ENCODE measurements around the gene IMPACT.

The IMPACT gene

GRCh38 chr18:24497031-24497754 lies 70.7 kb downstream of the IMPACT start:
- Histone ChIP-seq H3K4ac (ENCODE audit: low read depth in 1 of 2, low read length in 2 of 2) (no peak overlapping the region), H3K23ac (ENCODE audit: low read length in 2 of 2) (no peak overlapping the region), H2BK5ac (ENCODE audit: low read depth, low read length, poor library complexity, severe bottlenecking) (no peak overlapping the region), H2BK12ac (ENCODE audit: low read length in 2 of 2) (no peak overlapping the region), H3K4me1 (ENCODE audit: control insufficient read depth, insufficient read depth, low read depth, low read length) (peaks cover 3% of the 10 kb centered on the region), H2BK15ac (ENCODE audit: low read depth, poor library complexity, severe bottlenecking) (no peak overlapping the region), H3K27ac (ENCODE audit: low read length, poor library complexity, severe bottlenecking) (no peak overlapping the region), H4K91ac (ENCODE audit: low read length) (no peak overlapping the region), H3K18ac (ENCODE audit: low read depth in 1 of 2, low read length in 2 of 2) (no peak overlapping the region), H3K36me3 (ENCODE audit: control insufficient read depth in 1 of 2, insufficient read depth in 2 of 2, low read depth in 1 of 2, low read length in 2 of 2) (no peaks in the 10 kb centered on the region), H2AFZ (ENCODE audit: low read depth, low read length) (no peak overlapping the region), H3K9me3 (ENCODE audit: control insufficient read depth, low read length) (no peaks in the 10 kb centered on the region), H3K9ac (ENCODE audit: low read length) (peak overlapping the region; percentile 30), H3K14ac (ENCODE audit: low read length in 2 of 2) (no peak overlapping the region), H4K8ac (ENCODE audit: low read length) (no peak overlapping the region), H3K4me3 (ENCODE audit: insufficient read depth in 1 of 2, low read depth in 1 of 2, low read length in 2 of 2) (peak overlapping the region in 1 of 2 experiments; percentile 21), H2BK120ac (ENCODE audit: low read depth, low read length) (no peak overlapping the region), H3K4me2 (ENCODE audit: low read length, poor library complexity, severe bottlenecking) (no peak overlapping the region), H3K79me1 (replicated peaks; ENCODE audit: low read length, poor library complexity, severe bottlenecking) (no peaks in the 10 kb centered on the region), H3K27me3 (ENCODE audit: control insufficient read depth in 1 of 2, insufficient read depth in 1 of 2, low read length in 2 of 2) (peaks cover 0 to 4% of the 10 kb centered on the region in 2 experiments), H2AK5ac (ENCODE audit: low read length, severe bottlenecking) (no peak overlapping the region)
- WGBS: 69% methylated on average over 1 of the region's 1 CpG
- peak; percentile 10 for DNase-seq

GRCh38 chr18:24499814-24500213 lies 73.3 kb downstream of the IMPACT start:
- WGBS: 57% methylated on average over 5 of the region's 5 CpGs
- H2AFZ ChIP-seq (ENCODE audit: low read depth, low read length): no peak overlapping the region
- no peak overlapping the region for H3K4me2 ChIP-seq (ENCODE audit: low read length, poor library complexity, severe bottlenecking)
- H2AK5ac ChIP-seq (ENCODE audit: low read length, severe bottlenecking): no peak overlapping the region
- H4K8ac ChIP-seq (ENCODE audit: low read length): no peak overlapping the region
- H3K4ac ChIP-seq (ENCODE audit: low read depth in 1 of 2, low read length in 2 of 2): no peak overlapping the region
- H3K23ac ChIP-seq (ENCODE audit: low read length in 2 of 2): no peak overlapping the region
- H3K9ac ChIP-seq (ENCODE audit: low read length): no peak overlapping the region
- no peak overlapping the region for H2BK5ac ChIP-seq (ENCODE audit: low read depth, low read length, poor library complexity, severe bottlenecking)
- H3K14ac ChIP-seq (ENCODE audit: low read length in 2 of 2): no peak overlapping the region
- no peak overlapping the region for H2BK15ac ChIP-seq (ENCODE audit: low read depth, poor library complexity, severe bottlenecking)
- H3K18ac ChIP-seq (ENCODE audit: low read depth in 1 of 2, low read length in 2 of 2): no peak overlapping the region
- H2BK120ac ChIP-seq (ENCODE audit: low read depth, low read length): no peak overlapping the region
- no peak overlapping the region for H2BK12ac ChIP-seq (ENCODE audit: low read length in 2 of 2)
- H3K27me3 ChIP-seq (ENCODE audit: control insufficient read depth in 1 of 2, insufficient read depth in 1 of 2, low read length in 2 of 2): peaks cover 0 to 8% of the 10 kb centered on the region in 2 experiments
- no peaks in the 10 kb centered on the region for H3K79me1 ChIP-seq (replicated peaks; ENCODE audit: low read length, poor library complexity, severe bottlenecking)
- no peaks in the 10 kb centered on the region for H3K9me3 ChIP-seq (ENCODE audit: control insufficient read depth, low read length)
- H4K91ac ChIP-seq (ENCODE audit: low read length): no peak overlapping the region
- no peak overlapping the region for H3K27ac ChIP-seq (ENCODE audit: low read length, poor library complexity, severe bottlenecking)
- H3K4me3 ChIP-seq (ENCODE audit: insufficient read depth in 1 of 2, low read depth in 1 of 2, low read length in 2 of 2): no peak overlapping the region
- H3K36me3 ChIP-seq (ENCODE audit: control insufficient read depth in 1 of 2, insufficient read depth in 2 of 2, low read depth in 1 of 2, low read length in 2 of 2): no peaks in the 10 kb centered on the region
- peaks cover 1% of the 10 kb centered on the region for H3K4me1 ChIP-seq (ENCODE audit: control insufficient read depth, insufficient read depth, low read depth, low read length)
- DNase-seq: no peak

DNA sequence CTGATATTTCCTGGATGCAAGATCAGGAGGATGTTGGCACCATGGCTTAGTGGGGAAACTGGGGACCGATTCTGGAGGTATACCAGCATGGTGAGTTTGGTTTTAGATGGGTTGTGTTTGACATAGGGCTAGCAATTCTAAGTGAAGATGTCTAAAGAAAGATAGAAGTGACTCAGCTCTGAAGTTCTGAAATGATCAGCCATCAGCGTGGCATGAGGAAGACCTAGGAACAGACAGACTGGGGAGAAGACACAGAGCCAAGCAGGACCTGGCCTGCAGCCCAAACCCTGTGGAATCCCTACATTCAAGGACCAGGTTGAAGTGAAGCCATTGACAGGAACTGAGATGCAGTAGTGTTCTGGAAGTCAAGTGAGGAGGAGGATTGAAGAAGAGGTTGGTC lies 73.7 kb downstream of the IMPACT start:
- Histone ChIP-seq H3K4me2 (ENCODE audit: low read length, poor library complexity, severe bottlenecking) (no peak overlapping the region), H3K79me1 (replicated peaks; ENCODE audit: low read length, poor library complexity, severe bottlenecking) (no peaks in the 10 kb centered on the region), H3K27ac (ENCODE audit: low read length, poor library complexity, severe bottlenecking) (no peak overlapping the region), H3K23ac (ENCODE audit: low read length in 2 of 2) (no peak overlapping the region), H3K4me1 (ENCODE audit: control insufficient read depth, insufficient read depth, low read depth, low read length) (peaks cover 1% of the 10 kb centered on the region), H3K18ac (ENCODE audit: low read depth in 1 of 2, low read length in 2 of 2) (no peak overlapping the region), H3K14ac (ENCODE audit: low read length in 2 of 2) (no peak overlapping the region), H2BK12ac (ENCODE audit: low read length in 2 of 2) (no peak overlapping the region), H2AFZ (ENCODE audit: low read depth, low read length) (no peak overlapping the region), H2BK120ac (ENCODE audit: low read depth, low read length) (no peak overlapping the region), H3K27me3 (ENCODE audit: control insufficient read depth in 1 of 2, insufficient read depth in 1 of 2, low read length in 2 of 2) (peaks cover 0 to 8% of the 10 kb centered on the region in 2 experiments), H3K36me3 (ENCODE audit: control insufficient read depth in 1 of 2, insufficient read depth in 2 of 2, low read depth in 1 of 2, low read length in 2 of 2) (no peaks in the 10 kb centered on the region), H4K91ac (ENCODE audit: low read length) (no peak overlapping the region), H3K9ac (ENCODE audit: low read length) (no peak overlapping the region), H2BK15ac (ENCODE audit: low read depth, poor library complexity, severe bottlenecking) (no peak overlapping the region), H2BK5ac (ENCODE audit: low read depth, low read length, poor library complexity, severe bottlenecking) (no peak overlapping the region), H3K9me3 (ENCODE audit: control insufficient read depth, low read length) (no peaks in the 10 kb centered on the region), H2AK5ac (ENCODE audit: low read length, severe bottlenecking) (no peak overlapping the region), H3K4ac (ENCODE audit: low read depth in 1 of 2, low read length in 2 of 2) (no peak overlapping the region), H3K4me3 (ENCODE audit: insufficient read depth in 1 of 2, low read depth in 1 of 2, low read length in 2 of 2) (no peak overlapping the region), H4K8ac (ENCODE audit: low read length) (no peak overlapping the region)
- WGBS: 89% methylated on average over 2 of the region's 2 CpGs
- no peak for DNase-seq

GRCh38 chr18:24500766-24501165 lies 74.3 kb downstream of the IMPACT start:
- Histone ChIP-seq H3K9me3 (ENCODE audit: control insufficient read depth, low read length) (no peaks in the 10 kb centered on the region), H3K4me3 (ENCODE audit: insufficient read depth in 1 of 2, low read depth in 1 of 2, low read length in 2 of 2) (no peak overlapping the region), H3K36me3 (ENCODE audit: control insufficient read depth in 1 of 2, insufficient read depth in 2 of 2, low read depth in 1 of 2, low read length in 2 of 2) (no peaks in the 10 kb centered on the region), H2BK5ac (ENCODE audit: low read depth, low read length, poor library complexity, severe bottlenecking) (no peak overlapping the region), H2BK12ac (ENCODE audit: low read length in 2 of 2) (no peak overlapping the region), H3K4me2 (ENCODE audit: low read length, poor library complexity, severe bottlenecking) (no peak overlapping the region), H4K91ac (ENCODE audit: low read length) (no peak overlapping the region), H4K8ac (ENCODE audit: low read length) (no peak overlapping the region), H3K18ac (ENCODE audit: low read depth in 1 of 2, low read length in 2 of 2) (no peak overlapping the region), H2AK5ac (ENCODE audit: low read length, severe bottlenecking) (no peak overlapping the region), H3K27ac (ENCODE audit: low read length, poor library complexity, severe bottlenecking) (no peak overlapping the region), H3K23ac (ENCODE audit: low read length in 2 of 2) (no peak overlapping the region), H3K27me3 (ENCODE audit: control insufficient read depth in 1 of 2, insufficient read depth in 1 of 2, low read length in 2 of 2) (peaks cover 0 to 8% of the 10 kb centered on the region in 2 experiments), H3K4me1 (ENCODE audit: control insufficient read depth, insufficient read depth, low read depth, low read length) (peaks cover 1% of the 10 kb centered on the region), H2BK15ac (ENCODE audit: low read depth, poor library complexity, severe bottlenecking) (no peak overlapping the region), H3K79me1 (replicated peaks; ENCODE audit: low read length, poor library complexity, severe bottlenecking) (no peaks in the 10 kb centered on the region), H3K4ac (ENCODE audit: low read depth in 1 of 2, low read length in 2 of 2) (no peak overlapping the region), H3K14ac (ENCODE audit: low read length in 2 of 2) (no peak overlapping the region), H3K9ac (ENCODE audit: low read length) (no peak overlapping the region), H2BK120ac (ENCODE audit: low read depth, low read length) (no peak overlapping the region), H2AFZ (ENCODE audit: low read depth, low read length) (no peak overlapping the region)
- WGBS: 92% methylated on average over 6 of the region's 6 CpGs
- DNase-seq: no peak

All from mesenchymal stem cell (in vitro differentiated cells and primary cell).